HEK293 (cell line): ENCODE results near the gene C9orf43.

Experiments
- CTCF ChIP-seq: fragments of 450-650 bp; formaldehyde crosslinking; IDR thresholded peaks from 2 replicates; pipeline ENCODE4 v1.5.1; 2016; ENCODE audit warnings: missing biosample characterization, missing genetic modification characterization
- REST ChIP-seq: fragments of 450-650 bp; formaldehyde crosslinking; IDR thresholded peaks from 2 replicates; pipeline ENCODE4 v1.5.1; 2016; ENCODE audit warnings: missing biosample characterization, missing genetic modification characterization
- SALL2 ChIP-seq: fragments of 450-650 bp; formaldehyde crosslinking; IDR thresholded peaks from 2 replicates; pipeline ENCODE4 v1.5.0; 2017; ENCODE audit warnings: missing biosample characterization, mild to moderate bottlenecking, missing genetic modification characterization, borderline replicate concordance
- ZNF114 ChIP-seq: fragments of 450-650 bp; formaldehyde crosslinking; IDR thresholded peaks from 2 replicates; pipeline ENCODE4 v1.5.0; 2017; ENCODE audit warnings: missing biosample characterization, missing genetic modification characterization
- ZNF600 ChIP-seq: fragments of 450-650 bp; formaldehyde crosslinking; IDR thresholded peaks from 2 replicates; pipeline ENCODE4 v1.5.1; 2016; ENCODE audit warnings: missing biosample characterization, missing genetic modification characterization
- ZNF621 ChIP-seq: fragments of 450-650 bp; formaldehyde crosslinking; IDR thresholded peaks from 2 replicates; pipeline ENCODE4 v1.5.1; 2017; ENCODE audit warnings: missing biosample characterization, missing genetic modification characterization
- ZNF658 ChIP-seq: fragments of 450-650 bp; formaldehyde crosslinking; IDR thresholded peaks from 2 replicates; pipeline ENCODE4; 2016; ENCODE audit warnings: missing biosample characterization, missing genetic modification characterization

GRCh38 chr9:113475992-113476391 is 65.4 kb downstream of the C9orf43 start:
- TF ChIP-seq ZNF658 (no peak), ZNF621 (no peak), ZNF114 (tag by site-specific recombination) (no peak), CTCF (tag by site-specific recombination) (no peak), SALL2 (tag by site-specific recombination) (no peak), ZNF600 (tag by site-specific recombination) (no peak), REST (no peak)
